Islet of Langerhans (tissue), 1 donor: ENCODE data around the gene KLRC1.
"Not testable (repeated sequence)": the region's sequence is repeated elsewhere in the genome, so short reads cannot be mapped to it uniquely, and the experiment has no call there.

Experiments
- FAIRE-seq: peaks from one replicate; lab custom pipeline; 2011; peaks lifted over from hg19 to GRCh38; lab: Jason Lieb, UNC

Gene KLRC1

DNA sequence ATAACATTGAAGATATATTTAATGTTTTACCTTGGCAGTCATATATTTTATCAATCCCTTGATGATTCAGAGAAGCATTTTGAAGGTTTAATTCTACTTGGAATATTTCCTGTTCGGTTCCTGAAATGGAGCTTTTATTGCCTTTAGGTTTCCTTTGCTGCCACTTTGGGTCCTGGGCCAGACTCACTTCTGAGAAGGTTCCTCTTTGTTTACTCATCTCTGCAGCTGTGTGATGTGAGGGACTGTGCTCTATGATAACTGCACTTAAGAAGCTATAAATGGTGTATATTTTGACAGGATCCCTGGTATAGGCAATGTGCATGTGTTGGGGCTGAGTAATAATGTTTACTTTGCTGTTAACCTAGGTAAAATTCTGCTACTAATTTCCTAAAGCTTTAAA is 32.8 kb downstream of the KLRC1 start, which contains the start of gene KLRC3:
KLRC3 (minus strand) TSS at position 262 of the 400 bp plus-strand sequence; CDS start at position 217, 45 bp downstream.
- FAIRE-seq = not testable (repeated sequence)

DNA sequence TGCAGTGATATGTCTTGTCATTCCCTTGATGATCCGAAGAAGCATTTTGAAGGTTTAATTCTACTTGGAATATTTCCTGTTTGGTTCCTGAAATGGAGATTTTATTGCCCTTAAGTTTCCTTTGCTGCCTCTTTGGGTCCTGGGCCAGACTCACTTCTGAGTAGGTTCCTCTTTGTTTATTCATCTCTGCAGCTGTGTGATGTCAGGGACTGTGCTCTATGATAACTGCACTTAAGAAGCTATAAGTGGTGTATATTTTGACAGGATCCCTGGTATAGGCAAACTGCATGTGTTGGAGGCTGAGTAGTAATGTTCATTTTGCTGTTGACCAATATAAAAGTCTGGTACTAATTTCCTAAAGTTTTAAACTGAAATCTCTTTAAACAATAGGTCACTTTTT is 43.8 kb downstream of the KLRC1 start, which contains the start of gene KLRC4:
KLRC4 (minus strand) TSS at position 366 of the 400 bp plus-strand sequence; CDS start at position 184, 182 bp downstream.
- FAIRE-seq = no peak

DNA sequence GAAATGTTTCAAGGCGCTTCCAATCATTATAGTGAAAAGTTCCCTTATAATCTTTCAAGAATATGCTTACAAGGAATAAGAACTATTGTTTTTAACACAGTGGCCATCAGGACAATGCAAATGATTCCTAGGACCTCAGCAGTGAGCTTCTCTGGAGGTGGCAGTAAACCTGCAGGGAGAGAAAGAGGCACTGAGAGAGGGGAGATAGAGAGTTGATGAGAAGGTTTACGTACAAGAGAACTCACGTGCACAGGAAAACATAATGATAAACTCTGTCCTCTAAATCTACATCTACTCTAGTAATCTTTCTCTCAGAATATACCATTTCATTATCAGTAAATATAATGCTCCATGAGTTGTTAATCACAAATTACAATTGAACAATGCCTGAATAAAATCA is 44.3 kb downstream of the KLRC1 start:
- no peak for FAIRE-seq

DNA sequence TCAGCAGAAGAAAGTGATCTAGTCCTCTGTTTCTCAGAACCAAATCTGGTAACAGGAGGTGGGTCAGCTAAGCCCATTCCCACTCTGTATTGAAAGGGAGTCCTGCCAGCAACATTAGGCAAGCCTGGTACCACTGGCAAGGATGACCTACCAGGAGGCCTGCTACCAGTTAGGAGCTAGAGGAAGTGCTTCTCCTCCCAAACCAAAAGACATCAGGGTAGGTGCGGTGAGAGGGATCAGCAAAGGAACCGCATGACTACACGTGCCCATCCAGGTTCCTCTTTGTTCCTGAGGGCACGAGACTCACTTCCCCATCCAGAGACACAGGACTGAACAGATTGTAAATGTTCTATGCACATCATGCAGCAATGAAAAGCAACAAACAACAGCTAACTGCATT is 46.5 kb downstream of the KLRC1 start:
- FAIRE-seq = no peak

DNA sequence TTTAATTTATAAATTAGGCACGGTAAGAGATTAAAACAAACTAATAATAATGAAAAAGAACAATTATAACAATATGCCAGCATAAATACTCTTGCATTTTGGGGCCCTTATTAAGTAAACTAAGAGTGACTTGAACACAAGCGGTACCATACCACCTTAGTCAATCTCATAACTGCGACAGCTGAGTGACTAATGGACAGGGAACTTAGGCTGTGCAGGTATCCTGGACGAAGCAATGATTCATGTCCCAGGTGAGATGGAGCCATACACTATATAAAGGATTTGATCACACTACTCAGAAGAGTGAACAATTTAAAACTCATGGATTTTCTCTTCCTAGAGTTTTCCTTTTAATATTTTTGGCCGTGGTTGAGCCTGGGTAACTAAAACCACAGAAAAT is 47.9 kb downstream of the KLRC1 start:
- no peak for FAIRE-seq

DNA sequence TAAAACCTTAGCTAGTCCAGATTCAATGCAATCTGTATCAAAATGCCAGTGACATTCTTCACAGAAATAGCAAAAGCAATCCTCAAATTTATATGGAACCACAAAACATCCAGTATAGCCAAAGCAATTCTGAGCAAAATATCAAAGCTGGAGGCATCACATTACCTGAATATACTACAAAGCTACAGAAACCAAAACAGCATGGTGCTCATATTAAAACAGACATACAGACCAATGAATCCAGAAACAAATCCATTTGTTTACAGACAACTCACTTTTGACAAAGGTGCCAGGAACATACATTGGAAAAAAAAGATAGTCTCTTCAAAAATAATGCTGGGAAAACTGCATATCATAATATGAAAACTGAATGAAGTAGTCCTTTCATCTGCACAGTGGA is 48.4 kb downstream of the KLRC1 start:
- FAIRE-seq = no peak

DNA sequence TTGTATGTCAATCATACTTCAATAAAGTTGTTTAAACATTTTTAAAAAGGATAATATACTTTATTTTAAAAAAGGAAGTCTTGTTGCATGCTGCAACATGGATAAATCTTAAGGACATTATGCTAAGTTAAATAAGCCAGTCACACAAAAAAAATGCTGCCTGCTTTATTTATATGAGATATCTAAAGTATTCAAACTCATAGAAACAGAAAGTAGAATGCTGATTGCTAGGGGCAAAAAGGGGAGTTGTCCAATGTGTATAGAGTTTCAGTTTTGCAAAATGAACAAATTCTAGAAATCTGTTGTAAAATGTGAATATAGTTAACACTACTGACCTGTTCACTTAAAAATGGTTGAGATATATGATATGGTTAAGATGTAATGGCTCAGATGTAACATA is 52.3 kb downstream of the KLRC1 start:
- no peak for FAIRE-seq

DNA sequence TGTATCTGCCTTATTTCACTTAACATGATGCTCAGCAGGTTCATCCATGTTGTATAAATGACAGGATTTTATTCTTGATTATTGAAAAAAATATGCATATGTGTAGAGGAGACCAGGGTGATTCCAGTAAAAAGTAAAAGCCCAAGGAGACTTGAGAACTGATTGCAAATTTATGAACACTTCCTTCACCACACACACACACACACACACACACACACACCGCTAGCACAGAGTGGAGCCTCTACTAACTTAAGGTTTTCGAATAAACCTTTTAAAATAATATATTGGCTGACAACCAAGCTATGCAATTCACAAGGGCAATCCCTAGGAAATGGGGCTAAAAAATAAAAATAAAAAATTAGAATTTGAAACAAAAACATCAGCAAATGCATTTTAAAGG is 55.0 kb downstream of the KLRC1 start:
- FAIRE-seq = no peak

DNA sequence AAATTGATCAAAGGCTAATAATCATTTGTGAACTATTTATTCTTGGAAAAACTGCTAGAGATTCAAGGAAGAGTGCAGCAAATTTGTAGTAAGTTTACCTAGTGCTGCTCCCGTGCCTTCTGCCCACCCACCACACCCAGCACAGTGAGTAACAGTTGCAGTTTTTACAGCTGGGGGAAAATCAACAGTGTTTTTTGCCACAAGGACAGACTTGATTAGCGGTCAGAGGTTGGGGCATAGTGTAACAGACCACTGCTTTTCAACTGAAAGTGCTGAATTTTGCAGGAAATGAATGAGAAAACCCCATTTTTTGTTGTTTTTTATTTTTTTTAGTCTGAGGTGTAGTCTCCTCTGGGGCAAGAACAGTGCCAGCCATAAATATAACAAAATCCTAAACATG is 55.9 kb downstream of the KLRC1 start:
- no peak for FAIRE-seq

DNA sequence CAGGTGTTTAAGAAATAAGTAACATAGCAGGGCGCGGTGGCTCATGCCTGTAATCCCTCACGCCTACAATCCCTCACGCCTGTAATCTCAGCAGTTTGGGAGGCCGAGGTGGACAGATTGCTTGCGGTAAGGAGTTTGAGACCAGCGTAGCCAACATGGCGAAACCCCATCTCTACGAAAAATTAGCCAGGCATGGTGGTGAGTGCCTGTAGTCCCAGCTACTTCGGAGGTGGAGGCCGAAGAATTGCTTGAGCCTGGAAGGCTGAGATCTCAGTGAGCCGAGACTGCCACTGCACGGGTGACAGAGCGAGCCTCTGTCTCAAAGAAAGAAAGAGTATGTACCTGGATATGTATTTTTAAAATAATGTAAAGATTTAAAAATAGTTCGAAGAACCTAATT is 57.0 kb downstream of the KLRC1 start:
- not testable (repeated sequence) for FAIRE-seq
